GM23338 (cell line): ENCODE results near the gene HTT.

ENCODE experiments used
- CREB1 ChIP-seq: fragments of 250-450 bp; sonication (Bioruptor Pico); IDR thresholded peaks from 2 replicates; pipeline ENCODE4 v1.5.0; 2020; ENCODE audit warnings: low read depth, mild to moderate bottlenecking, moderate library complexity
- CTCF ChIP-seq, 2 experiments: fragments of 200-600 bp in 1 of 2; sonication (generic) in 1 of 2; conservative IDR thresholded peaks; 2 replicates each; pipeline versions ENCODE4 v1.5.1 to v1.6.1; 2016 to 2017; ENCODE audit warnings: antibody characterized with exemption in 2 of 2, low read depth in 2 of 2, mild to moderate bottlenecking in 2 of 2, moderate library complexity in 1 of 2
- EZH2 ChIP-seq: fragments of 200-600 bp; sonication (generic); IDR thresholded peaks from one replicate; pipeline ENCODE4 v1.8.0; 2017; ENCODE audit warnings: antibody characterized with exemption, mild to moderate bottlenecking, low read depth; ENCODE audit not compliant: unreplicated experiment
- EZH2phosphoT487 ChIP-seq: fragments of 200-600 bp; sonication (generic); IDR thresholded peaks from one replicate; pipeline ENCODE4 v1.8.1; 2018; ENCODE audit warnings: antibody characterized with exemption; ENCODE audit not compliant: unreplicated experiment
- JUNB ChIP-seq: IDR thresholded peaks from one replicate; pipeline ENCODE4 v1.6.1; 2016; ENCODE audit warnings: antibody characterized with exemption; ENCODE audit not compliant: unreplicated experiment
- POLR2AphosphoS5 ChIP-seq: IDR thresholded peaks from 2 replicates; pipeline ENCODE4 v1.6.1; 2016; ENCODE audit warnings: antibody characterized with exemption, low read depth
- ZNF331 ChIP-seq: fragments of 250-450 bp; sonication (Bioruptor Pico); IDR thresholded peaks from 2 replicates; pipeline ENCODE4 v1.5.0; 2020; ENCODE audit warnings: low read depth, mild to moderate bottlenecking, moderate library complexity
- TF ChIP-seq, protein P1 (sequence below): IDR thresholded peaks from 2 replicates; pipeline ENCODE4 v1.6.1; 2016; ENCODE audit warnings: antibody characterized with exemption
- TF ChIP-seq, protein P2 (sequence below): IDR thresholded peaks from one replicate; pipeline ENCODE4 v1.6.1; 2018; ENCODE audit warnings: antibody characterized with exemption; ENCODE audit not compliant: unreplicated experiment

DNA sequence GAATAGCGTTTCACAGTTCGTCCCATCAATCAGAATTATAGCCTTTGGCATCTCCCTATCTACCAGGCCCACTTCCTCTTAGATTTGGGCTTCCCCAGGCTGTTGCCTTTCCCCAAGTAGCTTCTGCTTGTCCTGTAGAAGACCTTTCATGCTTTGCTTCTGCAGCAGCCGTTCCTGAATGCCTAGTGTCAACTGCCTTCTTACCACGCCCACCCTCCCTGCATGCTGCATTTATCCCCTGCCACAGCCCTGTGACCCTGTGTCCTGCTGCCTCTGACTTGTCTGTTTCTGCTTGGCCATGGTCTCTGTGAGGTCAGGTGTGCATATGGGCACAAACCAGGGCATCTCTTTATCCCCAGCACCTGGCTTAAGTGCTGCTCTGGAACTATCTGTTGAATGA is 56.3 kb downstream of the HTT start:
- TF ChIP-seq POLR2AphosphoS5: no peak
- no peak for TF ChIP-seq EZH2
- no peak for TF ChIP-seq CTCF (conservative IDR thresholded peaks at IDR 0.05; ENCODE audit: low read depth in 2 of 2)
- TF ChIP-seq, protein P1, sequence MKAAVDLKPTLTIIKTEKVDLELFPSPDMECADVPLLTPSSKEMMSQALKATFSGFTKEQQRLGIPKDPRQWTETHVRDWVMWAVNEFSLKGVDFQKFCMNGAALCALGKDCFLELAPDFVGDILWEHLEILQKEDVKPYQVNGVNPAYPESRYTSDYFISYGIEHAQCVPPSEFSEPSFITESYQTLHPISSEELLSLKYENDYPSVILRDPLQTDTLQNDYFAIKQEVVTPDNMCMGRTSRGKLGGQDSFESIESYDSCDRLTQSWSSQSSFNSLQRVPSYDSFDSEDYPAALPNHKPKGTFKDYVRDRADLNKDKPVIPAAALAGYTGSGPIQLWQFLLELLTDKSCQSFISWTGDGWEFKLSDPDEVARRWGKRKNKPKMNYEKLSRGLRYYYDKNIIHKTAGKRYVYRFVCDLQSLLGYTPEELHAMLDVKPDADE: no peak
- TF ChIP-seq, protein P2, sequence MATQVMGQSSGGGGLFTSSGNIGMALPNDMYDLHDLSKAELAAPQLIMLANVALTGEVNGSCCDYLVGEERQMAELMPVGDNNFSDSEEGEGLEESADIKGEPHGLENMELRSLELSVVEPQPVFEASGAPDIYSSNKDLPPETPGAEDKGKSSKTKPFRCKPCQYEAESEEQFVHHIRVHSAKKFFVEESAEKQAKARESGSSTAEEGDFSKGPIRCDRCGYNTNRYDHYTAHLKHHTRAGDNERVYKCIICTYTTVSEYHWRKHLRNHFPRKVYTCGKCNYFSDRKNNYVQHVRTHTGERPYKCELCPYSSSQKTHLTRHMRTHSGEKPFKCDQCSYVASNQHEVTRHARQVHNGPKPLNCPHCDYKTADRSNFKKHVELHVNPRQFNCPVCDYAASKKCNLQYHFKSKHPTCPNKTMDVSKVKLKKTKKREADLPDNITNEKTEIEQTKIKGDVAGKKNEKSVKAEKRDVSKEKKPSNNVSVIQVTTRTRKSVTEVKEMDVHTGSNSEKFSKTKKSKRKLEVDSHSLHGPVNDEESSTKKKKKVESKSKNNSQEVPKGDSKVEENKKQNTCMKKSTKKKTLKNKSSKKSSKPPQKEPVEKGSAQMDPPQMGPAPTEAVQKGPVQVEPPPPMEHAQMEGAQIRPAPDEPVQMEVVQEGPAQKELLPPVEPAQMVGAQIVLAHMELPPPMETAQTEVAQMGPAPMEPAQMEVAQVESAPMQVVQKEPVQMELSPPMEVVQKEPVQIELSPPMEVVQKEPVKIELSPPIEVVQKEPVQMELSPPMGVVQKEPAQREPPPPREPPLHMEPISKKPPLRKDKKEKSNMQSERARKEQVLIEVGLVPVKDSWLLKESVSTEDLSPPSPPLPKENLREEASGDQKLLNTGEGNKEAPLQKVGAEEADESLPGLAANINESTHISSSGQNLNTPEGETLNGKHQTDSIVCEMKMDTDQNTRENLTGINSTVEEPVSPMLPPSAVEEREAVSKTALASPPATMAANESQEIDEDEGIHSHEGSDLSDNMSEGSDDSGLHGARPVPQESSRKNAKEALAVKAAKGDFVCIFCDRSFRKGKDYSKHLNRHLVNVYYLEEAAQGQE: no peak
- no peak for TF ChIP-seq EZH2phosphoT487
- TF ChIP-seq JUNB: no peak
- no peak for TF ChIP-seq ZNF331
- no peak for TF ChIP-seq CREB1 (CRISPR knock-in tag)
